ENCODE data around the gene IQGAP2.

GRCh38 chr5:76662521-76662920, 259.4 kb downstream of the IQGAP2 start:
- TF ChIP-seq RFX5 (IDR thresholded peaks at IDR 0.05; ENCODE audit: borderline replicate concordance, low read depth, low read length) (no peak), CBX8 (IDR thresholded peaks at IDR 0.05; ENCODE audit: borderline replicate concordance, low read depth, low read length) (no peak), EZH2 (IDR thresholded peaks at IDR 0.05; ENCODE audit: low read depth, low read length, severe bottlenecking) (no peak), CTCF (IDR thresholded peaks at IDR 0.05; ENCODE audit: control extremely low read depth in 1 of 3, insufficient read depth in 1 of 3, low read depth in 1 of 3, low read length in 3 of 3) (no peak), SRF (IDR thresholded peaks at IDR 0.05; ENCODE audit: low read depth, low read length) (no peak), RXRA (IDR thresholded peaks at IDR 0.05; ENCODE audit: insufficient read depth, low read depth, low read length) (no peak), JUND (IDR thresholded peaks at IDR 0.05; ENCODE audit: low read length) (no peak), TCF12 (IDR thresholded peaks at IDR 0.05; ENCODE audit: low read depth, low read length) (no peak), E2F6 (IDR thresholded peaks at IDR 0.05) (no peak), CEBPB (IDR thresholded peaks at IDR 0.05; ENCODE audit: low read depth, low read length) (no peak), KDM5A (IDR thresholded peaks at IDR 0.05; ENCODE audit: low read length) (no peak), RNF2 (IDR thresholded peaks at IDR 0.05; ENCODE audit: borderline replicate concordance, low read depth, low read length, missing control alignments, poor library complexity, severe bottlenecking) (no peak)
- TF ChIP-seq, protein P1, sequence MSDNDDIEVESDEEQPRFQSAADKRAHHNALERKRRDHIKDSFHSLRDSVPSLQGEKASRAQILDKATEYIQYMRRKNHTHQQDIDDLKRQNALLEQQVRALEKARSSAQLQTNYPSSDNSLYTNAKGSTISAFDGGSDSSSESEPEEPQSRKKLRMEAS (IDR thresholded peaks at IDR 0.05): no peak
- TF ChIP-seq, protein P2, sequence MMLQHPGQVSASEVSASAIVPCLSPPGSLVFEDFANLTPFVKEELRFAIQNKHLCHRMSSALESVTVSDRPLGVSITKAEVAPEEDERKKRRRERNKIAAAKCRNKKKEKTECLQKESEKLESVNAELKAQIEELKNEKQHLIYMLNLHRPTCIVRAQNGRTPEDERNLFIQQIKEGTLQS (IDR thresholded peaks at IDR 0.05; ENCODE audit: insufficient read depth, low read depth, low read length): no peak

Measured in H1 (cell line).